PC-3 (cell line): ENCODE results near the gene STX17.

Experiments
- CTCF ChIP-seq: fragments of 300-600 bp; sonication (generic); conservative IDR thresholded peaks from 2 replicates; pipeline ENCODE4 v1.5.1; 2017; ENCODE audit warnings: antibody characterized with exemption, low read depth, mild to moderate bottlenecking, low read length
- EZH2 ChIP-seq: fragments of 300-600 bp; sonication (generic); IDR thresholded peaks from one replicate; pipeline ENCODE4 v1.6.1; 2017; ENCODE audit warnings: antibody characterized with exemption, mild to moderate bottlenecking, low read length; ENCODE audit not compliant: unreplicated experiment

GRCh38 chr9:99889120-99889519 lies 17.3 kb upstream of the STX17 start:
- TF ChIP-seq CTCF (no peak), EZH2 (no peak)
